Left ventricle myocardium inferior (tissue), 1 donor: ENCODE measurements around the gene HTR2B. TPM values are rescaled to one million over a fixed set of nuclear protein-coding genes. Genes with fewer than 3 reads are reported as not detected.
A peak's percentile ranks its signal among the peaks of the same experiment; 100 is the strongest.
"Not testable (repeated sequence)": the region's sequence is repeated elsewhere in the genome, so short reads cannot be mapped to it uniquely, and the experiment has no call there.

Experiments
- DNase-seq: peaks from one replicate; pipeline ENCODE4 v3.0.0-alpha.2; 2020
- H3K27ac ChIP-seq: fragments of 200-600 bp; replicated peaks from 2 replicates; pipeline ENCODE4 v1.8.0; 2021
- H3K27me3 ChIP-seq: fragments of 200-600 bp; 2 replicates; pipeline ENCODE4 v1.8.0; 2021; ENCODE audit warnings: low read depth
- H3K36me3 ChIP-seq: fragments of 200-600 bp; 2 replicates; pipeline ENCODE4 v1.8.0; 2021
- H3K4me1 ChIP-seq: fragments of 200-600 bp; 2 replicates; pipeline ENCODE4 v1.8.0; 2021
- H3K4me3 ChIP-seq: fragments of 200-600 bp; 2 replicates; pipeline ENCODE4 v1.8.0; 2021; ENCODE audit warnings: mild to moderate bottlenecking, moderate library complexity
- H3K9me3 ChIP-seq: fragments of 200-600 bp; replicated peaks from 2 replicates; pipeline ENCODE4 v1.8.0; 2021
- intact Hi-C: fragments of 100-400 bp; cut with micrococcal nuclease; formaldehyde crosslinking; loops from one replicate; pipeline ENCODE4 v1.11.0; 2022
- total RNA-seq: library from RNA; stranded (reverse); fragmentation: NEBNext Ultra II Directional; extraction: Animal tissue kit (Norgen Biotek cat#: 25700); gene quantifications from one replicate; pipeline ENCODE4 v1.2.1, GENCODE V29; 2021
- TF ChIP-seq, protein P1 (sequence below): fragments of 200-600 bp; IDR thresholded peaks from 2 replicates; pipeline ENCODE4 v1.8.0; 2021; ENCODE audit warnings: antibody characterized with exemption, mild to moderate bottlenecking, borderline replicate concordance
- donor health status: DM: no; HTN: yes; CAD: no; lungs with severe emphysema.

Gene HTR2B
- total RNA-seq, 1 donor from 2014 or later: 1.5 TPM

DNA sequence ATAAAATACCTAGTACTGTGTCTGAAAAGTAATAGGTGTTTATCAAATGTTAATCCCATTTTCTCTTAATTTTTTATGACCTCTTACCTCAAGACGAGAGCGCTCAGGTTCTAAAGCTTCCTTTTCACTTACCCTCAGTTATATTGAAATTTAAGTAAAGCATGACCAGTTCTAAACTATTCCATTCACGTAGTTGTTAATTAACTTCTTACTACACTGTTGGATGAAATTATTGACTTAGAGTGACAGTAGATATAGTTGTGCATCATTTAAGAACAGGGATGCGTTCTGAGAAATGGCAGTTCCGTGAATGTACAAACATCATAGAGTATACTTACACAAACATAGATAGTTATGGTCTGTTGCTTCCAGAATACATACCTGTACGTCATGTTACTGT, 20.1 kb upstream of the HTR2B start:
- no peaks in the 10 kb centered on the region for H3K27me3 ChIP-seq
- H3K36me3 ChIP-seq: peaks cover 28% of the 10 kb centered on the region
- no peaks in the 10 kb centered on the region for H3K4me1 ChIP-seq
- H3K27ac ChIP-seq: no peak overlapping the region
- no peak overlapping the region for H3K4me3 ChIP-seq
- H3K9me3 ChIP-seq: no peaks in the 10 kb centered on the region
- DNase-seq: no peak
- TF ChIP-seq, protein P1, sequence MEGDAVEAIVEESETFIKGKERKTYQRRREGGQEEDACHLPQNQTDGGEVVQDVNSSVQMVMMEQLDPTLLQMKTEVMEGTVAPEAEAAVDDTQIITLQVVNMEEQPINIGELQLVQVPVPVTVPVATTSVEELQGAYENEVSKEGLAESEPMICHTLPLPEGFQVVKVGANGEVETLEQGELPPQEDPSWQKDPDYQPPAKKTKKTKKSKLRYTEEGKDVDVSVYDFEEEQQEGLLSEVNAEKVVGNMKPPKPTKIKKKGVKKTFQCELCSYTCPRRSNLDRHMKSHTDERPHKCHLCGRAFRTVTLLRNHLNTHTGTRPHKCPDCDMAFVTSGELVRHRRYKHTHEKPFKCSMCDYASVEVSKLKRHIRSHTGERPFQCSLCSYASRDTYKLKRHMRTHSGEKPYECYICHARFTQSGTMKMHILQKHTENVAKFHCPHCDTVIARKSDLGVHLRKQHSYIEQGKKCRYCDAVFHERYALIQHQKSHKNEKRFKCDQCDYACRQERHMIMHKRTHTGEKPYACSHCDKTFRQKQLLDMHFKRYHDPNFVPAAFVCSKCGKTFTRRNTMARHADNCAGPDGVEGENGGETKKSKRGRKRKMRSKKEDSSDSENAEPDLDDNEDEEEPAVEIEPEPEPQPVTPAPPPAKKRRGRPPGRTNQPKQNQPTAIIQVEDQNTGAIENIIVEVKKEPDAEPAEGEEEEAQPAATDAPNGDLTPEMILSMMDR: no peak
- intact Hi-C loops: no loop called here

DNA sequence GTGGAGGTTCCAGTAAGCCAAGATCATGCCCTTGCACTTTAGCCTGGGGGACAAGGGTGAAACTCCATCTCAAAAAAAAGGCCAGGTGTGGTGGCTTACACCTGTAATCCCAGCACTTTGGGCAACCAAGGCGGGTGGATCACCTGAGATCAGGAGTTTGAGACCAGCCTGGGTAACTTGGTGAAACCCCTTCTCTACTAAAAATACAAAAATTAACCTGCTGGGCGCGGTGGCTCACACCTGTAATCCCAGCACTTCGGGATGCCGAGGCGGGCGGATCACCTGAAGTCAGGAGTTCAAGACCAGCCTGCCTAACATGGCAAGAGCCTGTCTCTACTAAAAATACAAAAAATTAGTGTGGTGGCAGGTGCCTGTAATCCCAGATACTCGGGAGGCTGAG, 16.0 kb upstream of the HTR2B start:
- H3K36me3 ChIP-seq, intact Hi-C loops, DNase-seq: not testable (repeated sequence)

DNA sequence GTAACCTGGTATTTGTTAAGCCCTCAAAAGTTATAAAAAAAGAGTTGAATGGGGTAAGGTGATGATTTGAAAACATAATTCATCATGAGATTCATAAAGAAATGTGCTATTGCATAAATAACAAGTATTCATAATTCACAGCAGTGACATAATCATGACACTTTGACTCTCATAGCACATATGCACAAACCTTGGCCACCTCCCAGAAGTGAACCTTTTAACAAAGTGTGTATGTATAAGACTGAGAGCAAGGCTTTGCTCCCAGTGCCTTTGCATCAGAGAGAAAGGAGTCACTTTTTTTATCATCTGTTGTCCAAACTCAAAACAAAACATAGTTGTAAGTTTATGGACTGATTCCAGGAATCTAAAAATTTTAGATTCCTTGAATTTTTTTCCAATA, 15.0 kb upstream of the HTR2B start:
- Histone ChIP-seq H3K4me3 (no peak overlapping the region), H3K4me1 (peaks cover 8% of the 10 kb centered on the region), H3K27me3 (no peaks in the 10 kb centered on the region), H3K36me3 (no peaks in the 10 kb centered on the region), H3K27ac (no peak overlapping the region), H3K9me3 (no peaks in the 10 kb centered on the region)
- intact Hi-C loops: no loop called here
- TF ChIP-seq, protein P1: no peak
- DNase-seq: no peak

More for the DNA sequence above, 16.0 kb upstream of the HTR2B start:
- not testable (repeated sequence) for H3K27ac ChIP-seq, H3K4me1 ChIP-seq, H3K27me3 ChIP-seq, H3K9me3 ChIP-seq, H3K4me3 ChIP-seq

DNA sequence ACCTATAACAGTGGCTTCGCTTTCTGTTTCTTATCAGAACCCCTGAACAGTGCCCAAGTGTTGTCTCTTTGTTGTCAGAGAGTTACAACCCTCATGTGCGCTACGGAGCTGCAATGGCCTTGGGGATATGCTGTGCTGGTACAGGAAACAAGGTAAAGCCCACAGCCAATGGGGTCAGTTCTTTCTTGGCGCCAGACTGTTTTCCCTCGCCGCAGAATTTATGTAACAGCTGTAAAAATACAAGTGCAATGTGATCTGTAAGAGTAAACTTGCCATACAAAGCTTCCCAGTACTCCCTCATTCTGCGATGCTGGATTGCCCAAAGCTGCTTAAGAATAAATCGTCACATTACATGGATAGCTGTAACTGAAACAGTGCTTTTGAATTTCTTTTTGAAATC, 13.9 kb upstream of the HTR2B start:
- Histone ChIP-seq H3K36me3 (no peaks in the 10 kb centered on the region), H3K4me3 (no peak overlapping the region), H3K4me1 (peaks cover 11% of the 10 kb centered on the region), H3K9me3 (no peaks in the 10 kb centered on the region), H3K27ac (no peak overlapping the region), H3K27me3 (no peaks in the 10 kb centered on the region)
- intact Hi-C loops: no loop called here
- DNase-seq: no peak
- TF ChIP-seq, protein P1: no peak

DNA sequence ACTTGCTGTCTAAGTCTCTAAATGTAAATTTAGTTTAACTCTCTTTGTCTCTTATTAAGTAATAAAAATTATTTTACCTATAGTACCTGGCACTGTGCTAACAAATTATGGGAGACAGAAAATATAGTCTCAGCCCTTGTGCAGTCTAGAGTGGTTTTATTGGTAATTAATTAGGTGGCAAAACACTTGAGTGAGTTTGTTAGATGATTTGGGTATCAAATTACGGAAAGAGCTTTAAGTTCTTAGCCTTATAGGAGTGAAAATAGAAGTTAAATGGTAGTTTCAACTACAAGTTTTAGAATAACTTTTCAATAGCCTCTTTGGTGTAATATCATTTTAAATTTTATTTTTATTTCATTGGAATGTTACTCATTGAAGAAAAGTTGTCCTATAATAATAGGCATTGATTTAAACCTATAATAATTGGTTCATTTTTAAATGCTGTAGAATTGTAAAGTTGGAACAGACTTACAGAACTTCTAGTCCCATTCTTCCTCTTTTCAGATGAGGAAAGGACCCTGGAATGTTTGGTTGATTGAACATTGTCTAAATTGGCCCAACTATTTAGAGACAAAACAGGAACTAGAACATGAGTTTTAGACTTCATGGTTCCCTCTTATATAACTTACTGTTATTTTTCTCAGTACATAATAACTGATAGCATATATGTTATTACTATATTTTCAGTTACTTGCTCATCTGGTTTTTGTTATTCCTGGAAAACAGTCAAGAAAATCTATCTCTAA, 10.2 kb upstream of the HTR2B start:
- H3K36me3 ChIP-seq: no peaks in the 10 kb centered on the region
- no peak for DNase-seq
- TF ChIP-seq, protein P1: no peak
- intact Hi-C loops: no loop called here
- no peak overlapping the region for H3K4me3 ChIP-seq
- H3K27ac ChIP-seq: peak overlapping the region; percentile 4
- H3K4me1 ChIP-seq: peaks cover 36% of the 10 kb centered on the region
- H3K27me3 ChIP-seq: no peaks in the 10 kb centered on the region
- H3K9me3 ChIP-seq: no peaks in the 10 kb centered on the region

DNA sequence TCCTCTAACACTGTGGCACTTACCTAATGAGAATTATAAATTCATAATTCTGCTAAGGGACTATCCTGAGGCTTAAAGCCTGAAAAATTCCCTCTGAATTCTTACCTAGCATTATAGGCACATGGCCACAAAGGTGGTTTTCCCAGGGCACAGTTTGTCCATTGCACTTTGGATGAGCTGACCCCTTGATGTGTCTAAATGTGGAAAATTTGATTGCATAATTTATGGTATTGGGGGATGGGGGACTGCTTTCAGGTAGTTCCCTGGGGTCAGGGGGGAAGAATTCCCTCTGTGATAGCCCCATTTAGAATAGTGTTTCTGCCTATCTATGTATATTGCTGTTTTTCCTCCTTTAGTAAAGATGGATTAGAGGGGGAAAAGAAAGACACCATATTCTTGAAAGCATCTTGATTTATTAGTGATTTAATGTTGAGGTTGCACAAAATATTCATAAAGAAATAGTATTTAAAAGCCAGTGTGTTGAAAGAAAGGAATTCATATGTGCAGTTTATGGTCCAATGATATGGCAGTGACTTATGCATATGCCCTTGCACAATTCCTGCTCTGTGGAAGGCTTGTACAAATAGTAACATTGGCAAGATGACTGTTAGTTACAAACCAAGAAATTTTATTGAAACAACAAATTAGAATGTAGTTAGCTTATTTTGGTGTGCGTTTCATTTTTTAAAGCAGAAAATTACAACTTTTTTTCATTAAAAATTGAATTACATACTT, 8.7 kb upstream of the HTR2B start:
- intact Hi-C loops: no loop called here
- Histone ChIP-seq H3K9me3 (no peaks in the 10 kb centered on the region), H3K27me3 (no peaks in the 10 kb centered on the region), H3K4me3 (no peak overlapping the region), H3K4me1 (peaks cover 36% of the 10 kb centered on the region), H3K36me3 (no peaks in the 10 kb centered on the region), H3K27ac (no peak overlapping the region)
- TF ChIP-seq, protein P1: no peak
- DNase-seq: no peak
